Osteoblast (primary cell): ENCODE data around the gene WFDC1. TPM values are rescaled to one million over a fixed set of nuclear protein-coding genes. Genes with fewer than 3 reads are reported as not detected.

Source experiments
- DNase-seq: peaks from one replicate; pipeline ENCODE4 v3.0.0; 2011; ENCODE audit warnings: low spot score, mixed read lengths; ENCODE audit not compliant: insufficient read length; ENCODE audit errors: missing footprints
- H2AFZ ChIP-seq: 2 replicates; pipeline ENCODE4 v1.6.0; 2011; ENCODE audit warnings: mild to moderate bottlenecking, low read length
- H3K27ac ChIP-seq: 2 replicates; pipeline ENCODE4 v1.5.1; 2011; ENCODE audit warnings: mild to moderate bottlenecking, low read depth, low read length, moderate library complexity
- H3K27me3 ChIP-seq: 2 replicates; pipeline ENCODE4 v1.6.0; 2012; ENCODE audit warnings: mild to moderate bottlenecking, control low read depth, inconsistent platforms, low read length, moderate library complexity; ENCODE audit not compliant: insufficient read depth
- H3K36me3 ChIP-seq: 2 replicates; pipeline ENCODE4 v1.5.1; 2011; ENCODE audit warnings: mild to moderate bottlenecking, low read length, control low read depth, moderate library complexity; ENCODE audit not compliant: insufficient read depth
- H3K4me1 ChIP-seq: 2 replicates; pipeline ENCODE4 v1.5.1; 2011; ENCODE audit warnings: mild to moderate bottlenecking, low read length, control low read depth, moderate library complexity; ENCODE audit not compliant: insufficient read depth
- H3K4me2 ChIP-seq: 2 replicates; pipeline ENCODE4 v1.6.0; 2011; ENCODE audit warnings: mild to moderate bottlenecking, low read length; ENCODE audit not compliant: insufficient read depth
- H3K4me3 ChIP-seq: fragments of 200-600 bp; sonication (generic); 3 replicates; pipeline ENCODE4 v1.5.1; 2012; ENCODE audit warnings: mild to moderate bottlenecking, low read length, inconsistent platforms; ENCODE audit not compliant: insufficient read depth
- H3K79me2 ChIP-seq: 2 replicates; pipeline ENCODE4 v1.6.0; 2012; ENCODE audit warnings: mild to moderate bottlenecking, low read length, control low read depth, inconsistent platforms; ENCODE audit not compliant: insufficient read depth
- H3K9me3 ChIP-seq: 2 replicates; pipeline ENCODE4 v1.5.1; 2011; ENCODE audit warnings: low read depth, low read length, control low read depth
- H4K20me1 ChIP-seq: 2 replicates; pipeline ENCODE4 v1.6.0; 2012; ENCODE audit warnings: mild to moderate bottlenecking, low read length, control low read depth; ENCODE audit not compliant: insufficient read depth
- CTCF ChIP-seq: IDR thresholded peaks from 2 replicates; pipeline ENCODE4 v1.5.1; 2011; ENCODE audit warnings: mild to moderate bottlenecking, low read depth, low read length, moderate library complexity; ENCODE audit errors: extremely low read depth
- total RNA-seq: library from RNA; depleted of rRNA; stranded (reverse); fragments of >200 nt; gene quantifications from 2 replicates; pipeline ENCODE4 v1.2.3, GENCODE V29; 2012

The WFDC1 gene
- total RNA-seq, 1 donor, result not detected

- Histone ChIP-seq H3K36me3 (no peaks in the 10 kb centered on the region), H4K20me1 (no peaks in the 10 kb centered on the region), H2AFZ (no peak overlapping the region), H3K4me1 (no peaks in the 10 kb centered on the region), H3K27ac (no peak overlapping the region), H3K9me3 (no peaks in the 10 kb centered on the region), H3K4me3 (no peak overlapping the region), H3K4me2 (no peak overlapping the region), H3K79me2 (no peaks in the 10 kb centered on the region), H3K27me3 (peaks cover 11% of the 10 kb centered on the region)
- no peak for TF ChIP-seq CTCF
- DNase-seq, result no peak
These were observed 13.6 kb upstream of the WFDC1 start for GRCh38 chr16:84281074-84281473.

GRCh38 chr16:84282533-84282932 lies 12.1 kb upstream of the WFDC1 start:
- Histone ChIP-seq H4K20me1 (no peaks in the 10 kb centered on the region), H3K79me2 (no peaks in the 10 kb centered on the region), H3K27me3 (peaks cover 11% of the 10 kb centered on the region), H3K4me1 (peaks cover 6% of the 10 kb centered on the region), H2AFZ (no peak overlapping the region), H3K9me3 (no peaks in the 10 kb centered on the region), H3K4me2 (no peak overlapping the region), H3K27ac (no peak overlapping the region), H3K36me3 (no peaks in the 10 kb centered on the region), H3K4me3 (no peak overlapping the region)
- TF ChIP-seq CTCF, result no peak
- no peak for DNase-seq

GRCh38 chr16:84283314-84284153 lies 11.1 kb upstream of the WFDC1 start:
- H3K36me3 ChIP-seq, result no peaks in the 10 kb centered on the region
- no peak overlapping the region for H3K4me3 ChIP-seq
- no peak for TF ChIP-seq CTCF
- peak overlapping the region; percentile 74 for H2AFZ ChIP-seq
- no peaks in the 10 kb centered on the region for H3K9me3 ChIP-seq
- H3K4me2 ChIP-seq, result peak overlapping the region; percentile 13
- H3K79me2 ChIP-seq, result no peaks in the 10 kb centered on the region
- H4K20me1 ChIP-seq, result no peaks in the 10 kb centered on the region
- peaks cover 14% of the 10 kb centered on the region for H3K27me3 ChIP-seq
- H3K27ac ChIP-seq, result no peak overlapping the region
- H3K4me1 ChIP-seq, result peaks cover 6% of the 10 kb centered on the region
- no peak for DNase-seq

GRCh38 chr16:84284154-84284722 lies 10.4 kb upstream of the WFDC1 start:
- Histone ChIP-seq H3K79me2 (no peaks in the 10 kb centered on the region), H3K4me3 (no peak overlapping the region), H3K36me3 (no peaks in the 10 kb centered on the region), H2AFZ (peak overlapping the region; percentile 74), H4K20me1 (no peaks in the 10 kb centered on the region), H3K27ac (no peak overlapping the region), H3K4me2 (peak overlapping the region; percentile 13), H3K27me3 (peaks cover 19% of the 10 kb centered on the region), H3K9me3 (no peaks in the 10 kb centered on the region), H3K4me1 (peaks cover 6% of the 10 kb centered on the region)
- no peak for DNase-seq
- no peak for TF ChIP-seq CTCF
